Endothelial cell of umbilical vein (primary cell): ENCODE results near the gene SNUPN.

Experiments
- EZH2 ChIP-seq: IDR thresholded peaks from 2 replicates; pipeline ENCODE4 v1.6.1; 2012; ENCODE audit warnings: borderline replicate concordance, low read depth, mild to moderate bottlenecking, moderate library complexity, low read length, inconsistent platforms; ENCODE audit not compliant: severe bottlenecking
- FOS ChIP-seq: IDR thresholded peaks from 2 replicates; pipeline ENCODE4 v1.6.1; 2011; ENCODE audit warnings: mild to moderate bottlenecking, low read length, moderate library complexity, borderline replicate concordance; ENCODE audit not compliant: insufficient read depth
- GATA2 ChIP-seq: IDR thresholded peaks from 2 replicates; pipeline ENCODE4 v1.7.0; 2011; ENCODE audit warnings: low read depth, mild to moderate bottlenecking, moderate library complexity, mixed read lengths, low read length; ENCODE audit not compliant: insufficient read length, insufficient read depth
- JUN ChIP-seq: IDR thresholded peaks from 2 replicates; pipeline ENCODE4 v1.6.1; 2011; ENCODE audit warnings: borderline replicate concordance, low read depth; ENCODE audit not compliant: insufficient read length, insufficient read depth
- MYC ChIP-seq: IDR thresholded peaks from one replicate; pipeline ENCODE4 v1.6.1; 2011; ENCODE audit warnings: mild to moderate bottlenecking, low read depth, low read length
- POLR2A ChIP-seq: IDR thresholded peaks from 2 replicates; pipeline ENCODE4 v1.6.1; 2012; ENCODE audit warnings: low read depth, mild to moderate bottlenecking, control low read depth, low read length
- POLR2AphosphoS5 ChIP-seq: IDR thresholded peaks from 2 replicates; pipeline ENCODE4 v1.6.1; 2012; ENCODE audit warnings: low read depth, mild to moderate bottlenecking, control low read depth, low read length, moderate library complexity; ENCODE audit not compliant: insufficient read depth
- TF ChIP-seq, protein P1 (sequence below), 2 donors: IDR thresholded peaks; 1 replicate in 1 of 2; 2 replicates in 1 of 2; pipeline ENCODE4 v1.5.1; 2011; ENCODE audit warnings: low read length in 2 of 2, mild to moderate bottlenecking in 2 of 2, moderate library complexity in 2 of 2, control low read depth in 1 of 2, inconsistent platforms in 1 of 2, low read depth in 1 of 2; ENCODE audit not compliant: insufficient read depth in 1 of 2; ENCODE audit errors: extremely low read depth in 1 of 2
- TF ChIP-seq, protein P2 (sequence below): IDR thresholded peaks from 2 replicates; pipeline ENCODE4 v1.6.1; 2011; ENCODE audit not compliant: insufficient read depth, insufficient read length

DNA sequence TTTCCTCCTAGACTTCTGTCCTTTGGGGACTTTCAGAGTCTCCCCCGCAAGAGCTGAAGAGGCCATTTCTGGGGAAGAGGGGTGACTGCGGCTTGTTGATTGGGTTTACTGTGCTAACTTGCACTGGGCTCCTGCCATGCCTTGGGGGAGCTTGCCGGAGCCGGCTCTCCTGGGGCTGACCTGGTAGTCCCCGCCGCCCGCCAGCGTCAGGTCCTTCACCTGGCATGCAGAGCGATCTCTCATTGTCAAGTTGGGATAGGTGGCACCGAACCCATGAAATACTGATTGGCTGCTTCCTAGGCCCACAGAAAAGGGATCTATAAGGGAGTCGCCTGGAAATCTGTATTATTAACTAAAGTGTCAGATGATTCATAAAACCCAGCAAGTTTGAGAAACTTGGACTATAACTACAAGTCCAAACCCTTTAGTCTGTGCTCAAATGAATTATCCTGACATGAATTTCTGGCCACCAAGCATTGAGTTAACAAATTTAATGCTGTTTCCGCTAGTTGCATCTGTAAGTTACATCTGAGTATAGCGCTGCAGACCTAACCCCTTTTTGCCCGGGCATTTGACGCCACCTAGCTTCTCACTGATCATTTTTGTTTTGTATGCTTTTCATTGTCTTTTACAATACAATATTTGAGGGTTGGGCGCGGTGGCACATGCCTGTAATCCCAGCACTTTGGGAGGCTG lies 15.1 kb upstream of the SNUPN start:
- TF ChIP-seq, protein P1, sequence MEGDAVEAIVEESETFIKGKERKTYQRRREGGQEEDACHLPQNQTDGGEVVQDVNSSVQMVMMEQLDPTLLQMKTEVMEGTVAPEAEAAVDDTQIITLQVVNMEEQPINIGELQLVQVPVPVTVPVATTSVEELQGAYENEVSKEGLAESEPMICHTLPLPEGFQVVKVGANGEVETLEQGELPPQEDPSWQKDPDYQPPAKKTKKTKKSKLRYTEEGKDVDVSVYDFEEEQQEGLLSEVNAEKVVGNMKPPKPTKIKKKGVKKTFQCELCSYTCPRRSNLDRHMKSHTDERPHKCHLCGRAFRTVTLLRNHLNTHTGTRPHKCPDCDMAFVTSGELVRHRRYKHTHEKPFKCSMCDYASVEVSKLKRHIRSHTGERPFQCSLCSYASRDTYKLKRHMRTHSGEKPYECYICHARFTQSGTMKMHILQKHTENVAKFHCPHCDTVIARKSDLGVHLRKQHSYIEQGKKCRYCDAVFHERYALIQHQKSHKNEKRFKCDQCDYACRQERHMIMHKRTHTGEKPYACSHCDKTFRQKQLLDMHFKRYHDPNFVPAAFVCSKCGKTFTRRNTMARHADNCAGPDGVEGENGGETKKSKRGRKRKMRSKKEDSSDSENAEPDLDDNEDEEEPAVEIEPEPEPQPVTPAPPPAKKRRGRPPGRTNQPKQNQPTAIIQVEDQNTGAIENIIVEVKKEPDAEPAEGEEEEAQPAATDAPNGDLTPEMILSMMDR (IDR thresholded peaks at IDR 0.05; ENCODE audit: extremely low read depth in 1 of 2, insufficient read depth in 1 of 2, low read depth in 1 of 2, low read length in 2 of 2): peak; percentile 20 to 22
- TF ChIP-seq MYC (no peak), POLR2A (no peak), POLR2AphosphoS5 (no peak), EZH2 (no peak), FOS (no peak), GATA2 (no peak), JUN (no peak)
- TF ChIP-seq, protein P2, sequence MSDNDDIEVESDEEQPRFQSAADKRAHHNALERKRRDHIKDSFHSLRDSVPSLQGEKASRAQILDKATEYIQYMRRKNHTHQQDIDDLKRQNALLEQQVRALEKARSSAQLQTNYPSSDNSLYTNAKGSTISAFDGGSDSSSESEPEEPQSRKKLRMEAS: no peak
